ENCODE measurements around the gene KDM4C.

Gene KDM4C

DNA sequence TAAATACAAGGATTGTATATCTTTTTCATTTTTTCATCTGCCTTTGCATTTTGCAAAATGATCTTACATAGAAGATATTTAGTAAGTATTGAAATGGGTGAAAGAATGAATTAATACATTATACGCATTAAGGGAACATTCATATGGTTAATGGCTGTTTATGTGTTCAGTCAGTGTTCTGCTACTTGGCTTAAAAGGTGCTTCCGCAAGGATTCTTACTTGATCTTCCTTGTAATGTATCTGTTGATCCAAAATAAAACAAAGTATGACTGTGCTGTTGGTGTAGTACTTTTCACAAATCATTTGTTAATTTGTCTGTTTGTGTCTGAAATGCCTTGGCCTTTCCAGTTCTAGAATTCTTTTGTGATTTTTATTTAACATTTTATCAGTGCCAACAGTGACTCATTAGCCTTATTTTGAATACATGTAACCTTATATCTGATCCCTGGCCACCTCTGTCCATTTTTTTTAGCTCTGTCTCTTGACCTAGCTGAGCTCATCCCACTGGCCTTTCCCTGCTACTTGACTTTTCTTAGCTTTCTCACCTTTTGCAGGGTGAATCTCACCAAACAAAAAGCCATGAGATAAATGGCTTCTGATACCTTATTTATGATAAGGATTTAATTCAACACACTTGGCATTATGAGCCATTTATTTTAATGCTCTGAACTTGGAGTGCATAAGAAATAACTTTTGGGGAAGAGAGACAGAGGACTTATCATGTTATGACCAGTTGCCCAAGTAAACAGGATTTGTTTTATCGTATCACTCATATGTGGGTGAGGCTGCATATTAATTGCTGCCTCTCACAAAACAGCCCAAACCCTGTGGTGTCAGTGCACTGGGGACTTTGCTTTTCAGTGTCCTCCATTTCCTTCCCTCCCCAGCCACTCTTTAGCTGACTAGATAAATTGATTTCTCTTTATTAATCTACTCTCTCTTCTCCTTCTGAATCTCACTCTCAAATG is 340.3 kb downstream of the KDM4C start:
- Histone ChIP-seq H3K36me3 (ENCODE audit: insufficient read depth, low read length) (no peaks in the 10 kb centered on the region), H3K4me1 (ENCODE audit: insufficient read depth, low read length) (peaks cover 4% of the 10 kb centered on the region; the same call in 1 of the 2 replicates), H3K4me3 (ENCODE audit: low read length) (no peak overlapping the region), H3K9me3 (ENCODE audit: insufficient read depth, low read depth, low read length) (no peaks in the 10 kb centered on the region), H3K27ac (ENCODE audit: low read depth, low read length) (no peak overlapping the region), H3K9ac (ENCODE audit: low read depth, low read length) (no peak overlapping the region), H3K27me3 (ENCODE audit: insufficient read depth, low read length) (no peaks in the 10 kb centered on the region)
- 100% methylated on average over 3 of the region's 3 CpGs for WGBS

GRCh38 chr9:7103367-7103766 is 345.6 kb downstream of the KDM4C start:
- H3K9ac ChIP-seq (ENCODE audit: low read depth, low read length): no peak overlapping the region
- no peaks in the 10 kb centered on the region for H3K27me3 ChIP-seq (ENCODE audit: insufficient read depth, low read length)
- no peaks in the 10 kb centered on the region; the same call in 1 of the 2 replicates for H3K36me3 ChIP-seq (ENCODE audit: insufficient read depth, low read length)
- H3K4me3 ChIP-seq (ENCODE audit: low read length): no peak overlapping the region
- H3K27ac ChIP-seq (ENCODE audit: low read depth, low read length): no peak overlapping the region
- 82% methylated on average over 7 of the region's 7 CpGs for WGBS
- peaks cover 10% of the 10 kb centered on the region; the same call in 1 of the 2 replicates for H3K4me1 ChIP-seq (ENCODE audit: insufficient read depth, low read length)
- no peaks in the 10 kb centered on the region for H3K9me3 ChIP-seq (ENCODE audit: insufficient read depth, low read depth, low read length)

DNA sequence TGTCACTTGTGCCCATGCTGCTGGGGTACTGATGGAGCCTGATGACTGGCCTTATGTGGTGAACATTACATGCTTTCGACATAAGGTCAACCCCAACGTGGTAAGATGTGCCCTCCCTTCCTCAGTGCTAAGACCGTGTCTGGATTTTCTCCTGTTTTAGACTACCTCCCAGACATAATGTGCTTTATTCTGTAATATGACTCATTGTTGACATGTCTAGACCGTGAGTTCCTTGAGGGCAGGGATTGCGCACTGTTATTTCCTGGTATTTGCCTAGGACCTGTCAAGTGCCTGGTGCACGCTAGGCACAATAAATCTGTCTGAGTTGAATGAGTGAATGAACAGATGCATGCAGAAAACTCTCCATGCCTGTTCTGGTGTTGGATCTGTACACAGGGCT is 346.0 kb downstream of the KDM4C start:
- Histone ChIP-seq H3K4me1 (ENCODE audit: insufficient read depth, low read length) (peaks cover 10% of the 10 kb centered on the region; the same call in 1 of the 2 replicates), H3K4me3 (ENCODE audit: low read length) (no peak overlapping the region), H3K27ac (ENCODE audit: low read depth, low read length) (no peak overlapping the region), H3K27me3 (ENCODE audit: insufficient read depth, low read length) (no peaks in the 10 kb centered on the region), H3K36me3 (ENCODE audit: insufficient read depth, low read length) (no peaks in the 10 kb centered on the region; the same call in 1 of the 2 replicates), H3K9ac (ENCODE audit: low read depth, low read length) (no peak overlapping the region), H3K9me3 (ENCODE audit: insufficient read depth, low read depth, low read length) (no peaks in the 10 kb centered on the region)
- WGBS: 91% methylated on average over 6 of the region's 6 CpGs

DNA sequence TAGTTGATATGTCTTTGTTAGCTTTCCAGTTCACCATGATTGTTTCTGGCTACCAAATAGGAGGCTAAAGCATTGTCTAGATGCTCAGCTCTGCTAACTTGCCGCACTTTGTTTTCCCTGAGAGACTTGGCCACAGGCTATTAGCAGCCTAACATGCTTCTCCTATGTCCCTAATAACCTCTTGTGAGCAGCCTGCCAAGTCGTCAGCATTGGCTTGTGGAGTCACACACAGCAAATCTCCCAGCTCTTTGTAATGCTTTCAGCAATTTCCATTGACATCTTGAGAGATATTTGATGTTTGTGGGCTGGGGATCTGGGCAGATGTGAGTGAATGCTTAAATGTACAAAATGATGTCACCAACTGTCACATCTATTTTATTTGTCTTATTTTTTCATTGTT is 346.9 kb downstream of the KDM4C start:
- H3K27me3 ChIP-seq (ENCODE audit: insufficient read depth, low read length): no peaks in the 10 kb centered on the region
- 94% methylated on average over 2 of the region's 2 CpGs for WGBS
- no peak overlapping the region for H3K4me3 ChIP-seq (ENCODE audit: low read length)
- H3K9ac ChIP-seq (ENCODE audit: low read depth, low read length): no peak overlapping the region
- no peaks in the 10 kb centered on the region; the same call in 1 of the 2 replicates for H3K36me3 ChIP-seq (ENCODE audit: insufficient read depth, low read length)
- peaks cover 10% of the 10 kb centered on the region; the same call in 1 of the 2 replicates for H3K4me1 ChIP-seq (ENCODE audit: insufficient read depth, low read length)
- H3K9me3 ChIP-seq (ENCODE audit: insufficient read depth, low read depth, low read length): no peaks in the 10 kb centered on the region
- H3K27ac ChIP-seq (ENCODE audit: low read depth, low read length): no peak overlapping the region

DNA sequence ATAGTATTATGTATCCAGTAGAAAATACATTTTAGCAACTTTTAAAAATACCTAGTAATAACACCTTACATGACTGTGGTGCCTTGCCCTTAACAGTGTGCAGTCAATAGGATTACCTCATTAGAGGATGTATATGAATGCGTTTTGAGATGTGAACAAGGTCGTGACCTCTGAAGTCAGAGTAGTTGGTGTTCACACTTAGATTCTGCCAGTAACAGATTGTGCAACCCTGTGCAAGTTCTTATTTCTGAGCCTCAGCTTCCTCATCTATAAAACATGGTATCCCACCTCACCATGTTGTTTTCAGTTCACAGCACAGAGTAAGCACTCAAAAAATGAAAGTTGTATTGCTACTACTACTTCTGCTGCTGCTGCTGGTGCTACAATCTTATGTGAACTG is 347.3 kb downstream of the KDM4C start:
- Histone ChIP-seq H3K27ac (ENCODE audit: low read depth, low read length) (no peak overlapping the region), H3K4me1 (ENCODE audit: insufficient read depth, low read length) (peaks cover 10% of the 10 kb centered on the region; the same call in 1 of the 2 replicates), H3K36me3 (ENCODE audit: insufficient read depth, low read length) (no peaks in the 10 kb centered on the region; the same call in 1 of the 2 replicates), H3K4me3 (ENCODE audit: low read length) (no peak overlapping the region), H3K9ac (ENCODE audit: low read depth, low read length) (no peak overlapping the region), H3K9me3 (ENCODE audit: insufficient read depth, low read depth, low read length) (no peaks in the 10 kb centered on the region), H3K27me3 (ENCODE audit: insufficient read depth, low read length) (no peaks in the 10 kb centered on the region)
- 93% methylated on average over 2 of the region's 2 CpGs for WGBS

- Histone ChIP-seq H3K4me1 (ENCODE audit: insufficient read depth, low read length) (no peaks in the 10 kb centered on the region), H3K36me3 (ENCODE audit: insufficient read depth, low read length) (no peaks in the 10 kb centered on the region; the same call in 1 of the 2 replicates), H3K9ac (ENCODE audit: low read depth, low read length) (no peak overlapping the region), H3K9me3 (ENCODE audit: insufficient read depth, low read depth, low read length) (no peaks in the 10 kb centered on the region), H3K27ac (ENCODE audit: low read depth, low read length) (no peak overlapping the region), H3K4me3 (ENCODE audit: low read length) (no peak overlapping the region), H3K27me3 (ENCODE audit: insufficient read depth, low read length) (no peaks in the 10 kb centered on the region)
Measured at GRCh38 chr9:7108936-7109335, 351.2 kb downstream of the KDM4C start.

GRCh38 chr9:7111413-7111812 is 353.6 kb downstream of the KDM4C start:
- no peaks in the 10 kb centered on the region for H3K36me3 ChIP-seq (ENCODE audit: insufficient read depth, low read length)
- WGBS: 92% methylated on average over 2 of the region's 3 CpGs
- H3K27me3 ChIP-seq (ENCODE audit: insufficient read depth, low read length): no peaks in the 10 kb centered on the region
- no peak overlapping the region for H3K4me3 ChIP-seq (ENCODE audit: low read length)
- H3K9ac ChIP-seq (ENCODE audit: low read depth, low read length): no peak overlapping the region
- H3K4me1 ChIP-seq (ENCODE audit: insufficient read depth, low read length): no peaks in the 10 kb centered on the region
- H3K27ac ChIP-seq (ENCODE audit: low read depth, low read length): no peak overlapping the region
- no peaks in the 10 kb centered on the region for H3K9me3 ChIP-seq (ENCODE audit: insufficient read depth, low read depth, low read length)

- Histone ChIP-seq H3K4me1 (ENCODE audit: insufficient read depth, low read length) (0 out of 2 replicates have a peak, but pooled peaks cover 3% of the 10 kb centered on the region), H3K27me3 (ENCODE audit: insufficient read depth, low read length) (no peaks in the 10 kb centered on the region), H3K4me3 (ENCODE audit: low read length) (no peak overlapping the region), H3K9ac (ENCODE audit: low read depth, low read length) (no peak overlapping the region), H3K27ac (ENCODE audit: low read depth, low read length) (no peak overlapping the region), H3K9me3 (ENCODE audit: insufficient read depth, low read depth, low read length) (no peaks in the 10 kb centered on the region), H3K36me3 (ENCODE audit: insufficient read depth, low read length) (no peaks in the 10 kb centered on the region)
- WGBS: 100% methylated on average over 1 of the region's 1 CpG
Measured at GRCh38 chr9:7115606-7116005, 357.8 kb downstream of the KDM4C start.

- WGBS: 94% methylated on average over 5 of the region's 6 CpGs
Measured at GRCh38 chr9:7117676-7118561, 360.1 kb downstream of the KDM4C start.

DNA sequence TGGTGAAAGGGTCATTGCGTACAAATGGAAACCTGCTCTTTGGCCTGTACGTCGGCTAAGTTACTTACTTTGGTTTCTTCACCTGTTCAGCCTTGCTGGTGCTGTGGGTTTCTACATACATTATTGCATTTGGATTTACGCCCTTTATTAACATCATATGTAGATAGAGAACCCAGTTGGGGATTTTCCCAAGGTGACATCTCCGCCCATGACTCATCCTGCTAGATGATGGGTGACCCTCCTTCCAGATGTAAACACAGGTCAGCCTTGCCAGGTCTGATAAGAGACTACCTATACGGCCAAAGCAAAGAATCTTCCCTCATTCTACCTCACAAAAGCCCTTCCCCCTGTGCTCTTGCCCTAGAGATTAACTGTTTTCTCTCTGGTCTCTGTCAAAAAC is 360.9 kb downstream of the KDM4C start:
- H3K9ac ChIP-seq (ENCODE audit: low read depth, low read length): no peak overlapping the region
- H3K27ac ChIP-seq (ENCODE audit: low read depth, low read length): no peak overlapping the region
- WGBS: 93% methylated on average over 6 of the region's 6 CpGs
- no peaks in the 10 kb centered on the region for H3K27me3 ChIP-seq (ENCODE audit: insufficient read depth, low read length)
- no peak overlapping the region for H3K4me3 ChIP-seq (ENCODE audit: low read length)
- H3K36me3 ChIP-seq (ENCODE audit: insufficient read depth, low read length): no peaks in the 10 kb centered on the region
- 0 out of 2 replicates have a peak, but pooled peaks cover 3% of the 10 kb centered on the region for H3K4me1 ChIP-seq (ENCODE audit: insufficient read depth, low read length)
- no peaks in the 10 kb centered on the region for H3K9me3 ChIP-seq (ENCODE audit: insufficient read depth, low read depth, low read length)

More at GRCh38 chr9:7117676-7118561, 360.1 kb downstream of the KDM4C start:
- Histone ChIP-seq H3K9me3 (ENCODE audit: insufficient read depth, low read depth, low read length) (no peaks in the 10 kb centered on the region), H3K27me3 (ENCODE audit: insufficient read depth, low read length) (no peaks in the 10 kb centered on the region), H3K36me3 (ENCODE audit: insufficient read depth, low read length) (no peaks in the 10 kb centered on the region), H3K9ac (ENCODE audit: low read depth, low read length) (no peak overlapping the region), H3K4me3 (ENCODE audit: low read length) (no peak overlapping the region), H3K4me1 (ENCODE audit: insufficient read depth, low read length) (0 out of 2 replicates have a peak, but pooled peaks cover 3% of the 10 kb centered on the region), H3K27ac (ENCODE audit: low read depth, low read length) (no peak overlapping the region)

- Histone ChIP-seq H3K27ac (ENCODE audit: low read depth, low read length) (no peak overlapping the region), H3K27me3 (ENCODE audit: insufficient read depth, low read length) (no peaks in the 10 kb centered on the region), H3K4me1 (ENCODE audit: insufficient read depth, low read length) (0 out of 2 replicates have a peak, but pooled peaks cover 3% of the 10 kb centered on the region), H3K4me3 (ENCODE audit: low read length) (no peak overlapping the region), H3K9ac (ENCODE audit: low read depth, low read length) (no peak overlapping the region), H3K9me3 (ENCODE audit: insufficient read depth, low read depth, low read length) (no peaks in the 10 kb centered on the region), H3K36me3 (ENCODE audit: insufficient read depth, low read length) (no peaks in the 10 kb centered on the region)
Measured at GRCh38 chr9:7119612-7120011, 361.8 kb downstream of the KDM4C start.
